Fibroblast of skin of abdomen (primary cell): ENCODE measurements around the gene TP53TG3. TPM values are rescaled to one million over a fixed set of nuclear protein-coding genes. Genes with fewer than 3 reads are reported as not detected.
"Not testable (repeated sequence)": the region's sequence is repeated elsewhere in the genome, so short reads cannot be mapped to it uniquely, and the experiment has no call there.

Experiments
- DNase-seq: peaks from one replicate; pipeline ENCODE4 v3.0.0-alpha.2; 2013
- polyA plus RNA-seq, 2 experiments: library from polyadenylated mRNA; unstranded; fragments of 120-200 nt; gene quantifications; one replicate each; pipeline ENCODE4 v1.2.1, GENCODE V29; 2013; ENCODE audit not compliant: insufficient read length in 2 of 2

Gene TP53TG3, protein sequence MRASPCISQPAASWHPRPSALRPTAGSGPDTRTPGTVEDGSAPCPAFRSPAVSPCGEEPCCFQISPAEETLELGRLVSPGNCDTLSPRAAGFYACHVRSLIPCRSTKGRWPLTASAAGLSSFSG
- polyA plus RNA-seq (2013, experiment 1 of 2; ENCODE audit: insufficient read length) = not detected
- polyA plus RNA-seq (2013, experiment 2 of 2; ENCODE audit: insufficient read length) = not detected

DNA sequence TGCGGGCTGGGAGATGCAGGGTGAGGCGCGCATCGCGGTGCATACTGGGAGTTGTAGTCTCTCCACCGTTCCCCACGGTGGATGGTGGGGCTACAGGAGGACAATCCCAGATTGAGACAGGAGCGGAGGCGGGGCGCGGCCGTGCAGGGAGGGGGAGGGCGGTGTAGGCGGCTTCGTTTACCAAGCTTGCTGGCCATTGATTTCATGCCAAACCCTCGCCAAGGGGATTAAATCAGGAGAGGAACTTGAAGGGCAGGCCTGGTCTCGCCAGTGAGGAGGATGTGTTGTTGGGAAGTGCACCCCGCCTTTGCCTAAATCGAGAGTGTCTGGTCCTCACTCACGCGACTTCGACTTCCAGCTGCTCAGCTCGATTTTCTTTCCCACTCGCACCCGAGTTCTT, at the start of gene TP53TG3:
TP53TG3 (minus strand) TSS at position 101 of the 400 bp plus-strand sequence; CDS start at position 33, 68 bp downstream.
- DNase-seq = not testable (repeated sequence)

DNA sequence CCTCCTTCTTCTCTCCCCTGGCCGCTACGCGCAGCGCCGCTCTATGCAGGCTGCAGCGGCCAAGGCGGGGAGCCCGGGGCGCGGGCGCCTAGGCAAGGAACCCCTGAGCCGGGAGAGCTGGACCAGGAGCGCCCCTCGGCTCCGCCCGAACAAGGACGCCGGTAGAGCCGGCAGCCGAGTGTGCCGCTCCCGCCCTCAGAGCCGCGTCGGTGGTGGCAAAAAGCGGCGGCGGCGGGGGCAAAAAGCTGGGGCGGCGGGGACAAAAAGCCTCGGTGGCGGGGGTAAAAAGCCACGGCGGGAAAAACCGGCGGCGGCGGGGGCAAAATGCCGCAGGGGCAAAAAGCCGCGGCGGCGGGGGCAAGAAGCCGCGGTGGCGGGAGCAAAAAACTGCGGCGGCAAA, 25.1 kb downstream of the TP53TG3 start:
- DNase-seq = not testable (repeated sequence)

DNA sequence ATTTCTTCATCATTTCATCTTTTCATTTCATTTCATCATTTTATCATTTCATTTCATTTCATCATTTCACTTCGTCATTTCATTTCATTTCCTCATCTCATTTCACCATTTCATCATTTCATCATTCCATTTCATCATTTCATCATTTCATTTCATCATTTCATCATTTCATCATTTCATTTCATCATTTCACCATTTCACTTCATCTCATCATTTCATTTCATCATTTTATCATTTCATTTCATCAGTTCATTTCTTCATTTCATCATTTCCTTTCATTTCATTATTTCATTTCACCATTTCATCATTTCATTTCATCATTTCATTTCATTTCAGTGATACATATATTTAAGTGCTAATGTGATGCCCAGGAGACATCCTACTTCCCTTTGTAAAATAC, 28.4 kb downstream of the TP53TG3 start:
- not testable (repeated sequence) for DNase-seq

DNA sequence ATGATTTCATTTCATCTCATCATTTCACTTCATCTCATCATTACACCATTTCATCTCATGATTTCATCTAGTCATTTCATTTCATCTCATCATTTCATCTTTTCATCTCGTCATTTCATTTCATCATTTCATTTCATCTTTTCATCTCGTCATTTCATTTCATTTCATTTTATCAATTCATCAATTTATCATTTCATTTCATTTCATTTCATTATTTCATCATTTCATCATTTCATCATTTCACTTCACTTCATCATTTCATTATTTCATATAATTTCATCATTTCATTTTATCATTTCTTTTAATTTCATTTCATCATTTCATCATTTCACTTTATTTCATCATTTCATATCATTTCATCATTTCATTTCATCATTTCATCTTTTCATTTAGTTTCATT, 29.2 kb downstream of the TP53TG3 start:
- DNase-seq = not testable (repeated sequence)

DNA sequence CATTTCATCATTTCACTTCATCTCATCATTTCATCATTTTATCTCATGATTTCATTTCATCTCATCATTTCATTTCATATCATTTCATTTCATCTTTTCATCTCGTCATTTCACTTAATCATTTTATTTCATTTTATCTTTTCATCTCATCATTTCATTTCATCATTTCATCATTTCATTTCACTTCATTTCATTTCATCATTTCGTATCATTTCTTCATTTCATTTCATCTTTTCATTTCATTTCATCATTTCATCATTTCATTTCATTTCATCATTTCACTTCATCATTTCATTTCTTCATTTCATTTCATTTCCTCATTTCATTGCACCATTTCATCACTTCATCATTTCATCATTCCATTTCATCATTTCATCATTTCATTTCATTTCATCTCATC, 29.8 kb downstream of the TP53TG3 start:
- not testable (repeated sequence) for DNase-seq

DNA sequence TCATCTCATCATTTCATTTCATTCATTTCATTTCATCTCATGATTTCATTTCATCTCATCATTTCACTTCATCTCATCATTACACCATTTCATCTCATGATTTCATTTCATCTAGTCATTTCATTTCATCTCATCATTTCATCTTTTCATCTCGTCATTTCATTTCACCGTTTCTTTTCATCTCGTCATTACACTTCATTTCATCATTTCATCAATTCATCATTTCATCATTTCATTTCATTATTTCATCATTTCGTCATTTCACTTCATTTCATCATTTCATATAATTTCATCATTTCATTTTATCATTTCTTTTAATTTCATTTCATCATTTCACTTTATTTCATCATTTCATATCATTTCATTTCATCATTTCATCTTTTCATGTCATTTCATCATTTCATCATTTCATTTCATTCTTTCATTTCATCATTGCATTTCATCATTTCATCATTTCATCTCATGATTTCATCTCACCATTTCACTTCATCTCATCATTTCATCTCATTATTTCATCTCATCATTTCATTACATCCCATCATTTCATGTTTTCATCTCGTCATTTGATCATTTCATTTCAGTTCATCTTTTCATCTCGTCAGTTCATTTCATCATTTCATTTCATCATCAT, 30.6 kb downstream of the TP53TG3 start:
- not testable (repeated sequence) for DNase-seq

DNA sequence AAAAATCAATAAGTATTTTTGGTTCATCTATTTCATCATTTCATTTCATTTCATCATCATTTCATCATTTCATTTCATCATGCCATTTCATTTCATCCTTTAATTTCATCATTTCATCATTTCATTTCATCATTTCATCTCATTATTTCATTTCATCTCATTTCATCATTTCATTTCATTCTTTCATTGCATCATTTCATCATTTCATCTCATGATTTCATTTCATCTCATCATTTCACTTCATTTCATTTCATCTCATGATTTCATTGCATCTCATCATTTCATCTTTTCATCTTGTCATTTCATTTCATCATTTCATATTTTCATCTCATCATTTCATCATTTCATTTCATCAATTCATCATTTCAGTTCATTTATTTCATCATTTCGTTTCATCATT, 31.2 kb downstream of the TP53TG3 start:
- not testable (repeated sequence) for DNase-seq

DNA sequence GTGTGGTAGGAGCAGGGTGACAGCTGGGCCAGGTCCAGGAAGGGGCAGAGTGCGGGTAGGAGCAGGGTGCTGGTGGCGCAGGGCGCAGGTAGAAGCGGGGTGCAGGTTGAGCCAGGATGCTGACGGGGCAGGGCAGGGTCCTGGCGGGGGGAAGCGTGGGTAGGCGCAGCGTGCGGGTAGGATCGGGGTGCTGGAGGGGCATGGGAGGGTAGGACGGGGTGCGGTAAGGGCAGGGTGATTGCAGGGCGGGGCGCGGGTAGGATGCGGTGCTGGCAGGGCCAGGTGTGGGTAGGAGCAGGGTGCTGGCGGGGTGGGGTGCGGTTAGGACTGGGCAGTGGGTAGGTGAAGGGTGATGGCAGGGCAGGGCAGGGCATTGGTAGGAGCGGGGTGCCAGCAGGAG, 38.4 kb downstream of the TP53TG3 start:
- not testable (repeated sequence) for DNase-seq

DNA sequence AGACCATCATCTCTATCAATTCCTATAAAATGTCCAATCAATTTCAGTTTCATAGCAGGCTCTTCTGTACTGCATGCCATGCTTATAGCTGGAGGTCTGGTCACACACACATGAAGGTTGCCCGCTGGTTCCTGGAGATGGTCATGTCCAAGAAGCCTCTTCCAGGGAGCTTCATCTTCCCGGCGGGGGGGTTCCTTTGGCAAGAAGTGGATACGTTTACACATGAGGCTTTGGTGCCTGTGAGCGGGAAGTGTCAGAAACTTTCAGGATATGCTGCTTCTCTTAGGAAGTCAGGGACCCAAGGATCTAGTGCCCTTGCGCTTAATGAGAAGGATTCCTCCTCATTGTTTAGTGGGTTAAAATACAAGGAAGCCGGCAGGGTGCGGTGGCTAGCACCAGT, 43.9 kb downstream of the TP53TG3 start:
- not testable (repeated sequence) for DNase-seq
